HFF-Myc (cell line): ENCODE measurements around the gene BCOR.

Experiments
- DNase-seq: peaks from one replicate; pipeline ENCODE4 v3.0.0-alpha.2; 2011; ENCODE audit warnings: low read depth; ENCODE audit errors: extremely low read depth
- H3K4me3 ChIP-seq: replicated peaks from 2 replicates; pipeline ENCODE4 v1.5.1; 2011; ENCODE audit warnings: low read depth, mild to moderate bottlenecking, control low read depth, low read length
- TF ChIP-seq, protein P1 (sequence below): IDR thresholded peaks from 2 replicates; pipeline ENCODE4 v1.5.1; 2012; ENCODE audit warnings: mild to moderate bottlenecking, low read depth, low read length, control low read depth; ENCODE audit errors: missing control alignments

BCOR gene

DNA sequence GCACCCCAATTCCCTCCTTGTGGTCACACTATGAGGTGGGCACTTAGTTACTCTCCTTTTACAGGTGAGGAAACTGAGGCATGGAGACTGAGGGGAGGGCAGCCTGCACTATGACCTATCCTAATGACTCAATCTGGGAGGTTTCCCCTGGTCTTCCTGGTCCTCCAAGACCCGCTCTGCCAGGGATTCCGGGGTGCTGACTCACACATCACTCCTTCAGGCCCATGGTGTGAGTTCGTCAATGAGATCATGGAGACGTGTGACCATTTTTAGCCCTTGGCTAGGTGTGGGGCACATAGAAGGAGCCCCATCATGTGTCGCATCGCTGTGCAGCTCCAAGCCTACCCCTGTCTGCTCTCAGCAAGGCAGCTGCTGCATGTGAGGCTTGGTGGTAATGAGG, 32.4 kb upstream of the BCOR start:
- TF ChIP-seq, protein P1, sequence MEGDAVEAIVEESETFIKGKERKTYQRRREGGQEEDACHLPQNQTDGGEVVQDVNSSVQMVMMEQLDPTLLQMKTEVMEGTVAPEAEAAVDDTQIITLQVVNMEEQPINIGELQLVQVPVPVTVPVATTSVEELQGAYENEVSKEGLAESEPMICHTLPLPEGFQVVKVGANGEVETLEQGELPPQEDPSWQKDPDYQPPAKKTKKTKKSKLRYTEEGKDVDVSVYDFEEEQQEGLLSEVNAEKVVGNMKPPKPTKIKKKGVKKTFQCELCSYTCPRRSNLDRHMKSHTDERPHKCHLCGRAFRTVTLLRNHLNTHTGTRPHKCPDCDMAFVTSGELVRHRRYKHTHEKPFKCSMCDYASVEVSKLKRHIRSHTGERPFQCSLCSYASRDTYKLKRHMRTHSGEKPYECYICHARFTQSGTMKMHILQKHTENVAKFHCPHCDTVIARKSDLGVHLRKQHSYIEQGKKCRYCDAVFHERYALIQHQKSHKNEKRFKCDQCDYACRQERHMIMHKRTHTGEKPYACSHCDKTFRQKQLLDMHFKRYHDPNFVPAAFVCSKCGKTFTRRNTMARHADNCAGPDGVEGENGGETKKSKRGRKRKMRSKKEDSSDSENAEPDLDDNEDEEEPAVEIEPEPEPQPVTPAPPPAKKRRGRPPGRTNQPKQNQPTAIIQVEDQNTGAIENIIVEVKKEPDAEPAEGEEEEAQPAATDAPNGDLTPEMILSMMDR: no peak
- no peak overlapping the region for H3K4me3 ChIP-seq
- DNase-seq: no peak

DNA sequence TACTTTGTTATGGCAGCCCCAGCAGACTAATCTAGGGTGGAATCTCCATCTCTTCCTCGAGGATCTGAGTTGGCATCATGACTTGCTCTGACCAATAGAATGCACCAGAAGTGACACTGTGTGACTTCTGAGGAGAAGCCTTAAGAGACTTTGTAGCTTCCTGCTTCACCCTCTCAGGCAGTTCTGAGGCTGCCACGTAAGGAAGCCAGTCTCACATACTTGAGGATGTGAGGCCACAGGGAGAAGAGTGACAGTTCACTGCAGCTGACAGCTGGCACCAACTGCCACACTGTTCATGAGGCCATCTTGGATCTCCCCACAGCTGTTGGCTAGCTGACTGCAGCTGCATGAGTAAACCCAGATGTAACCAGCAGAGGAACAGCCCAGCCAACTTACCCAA, 29.3 kb upstream of the BCOR start:
- H3K4me3 ChIP-seq: no peak overlapping the region
- TF ChIP-seq, protein P1: no peak
- DNase-seq: no peak

DNA sequence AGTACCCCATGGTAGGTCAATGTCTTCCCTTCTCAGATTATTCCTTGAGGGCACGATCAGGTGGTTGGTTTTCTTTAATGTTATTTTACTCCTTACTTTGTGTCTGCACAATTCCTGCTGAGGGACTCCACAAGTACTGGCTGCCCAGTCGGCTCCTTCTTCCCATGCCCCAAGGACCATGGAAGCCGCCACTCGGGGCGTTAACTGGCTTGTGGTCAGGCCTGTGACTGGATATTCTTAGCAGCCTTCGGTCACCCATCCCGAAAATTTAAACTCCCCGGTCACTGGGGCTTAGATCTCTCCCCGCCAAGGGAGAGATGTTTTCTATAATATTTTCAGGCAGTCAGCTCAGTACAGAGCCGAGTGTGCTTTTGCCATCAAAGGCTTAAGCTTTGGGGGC, 24.7 kb upstream of the BCOR start:
- DNase-seq: no peak
- TF ChIP-seq, protein P1: no peak
- H3K4me3 ChIP-seq: no peak overlapping the region

DNA sequence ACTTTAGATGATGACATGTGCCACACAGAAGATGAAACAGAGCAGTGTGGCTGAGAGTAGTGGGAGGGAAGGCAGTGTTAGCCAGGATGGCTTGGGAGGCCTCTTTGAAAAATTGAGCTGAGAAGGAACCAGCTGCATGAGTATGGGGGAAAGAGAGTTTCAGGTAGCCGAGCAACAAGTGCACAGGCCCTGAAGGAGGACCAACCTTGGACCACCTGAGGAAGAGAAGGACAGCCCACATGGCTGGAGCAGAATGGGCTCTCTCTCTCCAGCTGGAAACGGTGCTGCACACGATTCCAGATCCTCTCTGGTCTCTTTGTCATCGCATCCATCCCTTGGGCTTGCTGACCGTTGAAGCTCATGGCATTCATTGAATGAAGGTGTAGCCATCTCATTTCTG, 23.9 kb upstream of the BCOR start:
- no peak overlapping the region for H3K4me3 ChIP-seq
- TF ChIP-seq, protein P1: no peak
- DNase-seq: no peak

DNA sequence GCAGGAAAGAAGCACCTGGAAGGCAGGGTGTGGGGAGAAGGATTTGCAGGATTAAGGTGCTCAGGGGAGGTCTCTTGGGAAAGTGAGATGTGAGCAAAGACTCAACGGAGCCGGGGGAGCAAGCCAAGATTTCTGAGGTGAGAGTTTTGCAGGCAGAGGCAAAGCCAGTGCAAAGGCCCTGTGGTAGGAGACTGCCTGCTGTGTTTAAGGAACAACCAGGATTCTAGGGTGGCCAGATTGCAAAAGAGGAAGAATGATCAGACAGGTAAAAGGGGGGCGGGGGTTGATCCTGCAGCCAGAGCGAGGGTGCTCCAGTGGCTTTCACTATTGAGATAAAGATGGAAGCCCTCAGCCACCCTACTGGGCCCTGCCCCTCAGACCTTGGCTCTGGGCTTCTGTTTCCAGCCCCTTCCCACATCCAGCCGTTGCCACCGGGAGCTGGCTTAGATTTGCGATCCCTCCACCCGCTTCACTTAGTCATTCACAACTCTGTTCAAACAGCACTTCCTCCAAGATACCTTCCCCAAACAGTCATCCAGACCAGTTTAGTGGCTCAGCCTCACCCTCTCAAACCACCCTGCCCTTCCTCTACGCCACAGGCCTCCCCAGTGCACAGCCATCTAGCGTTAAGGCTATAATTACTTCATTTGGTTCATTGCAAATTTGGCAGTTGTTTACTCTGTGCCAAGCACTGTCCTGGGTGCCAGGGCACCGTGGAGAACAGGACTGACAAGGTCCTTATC, 23.3 kb upstream of the BCOR start:
- TF ChIP-seq, protein P1: no peak
- H3K4me3 ChIP-seq: no peak overlapping the region
- DNase-seq: no peak

DNA sequence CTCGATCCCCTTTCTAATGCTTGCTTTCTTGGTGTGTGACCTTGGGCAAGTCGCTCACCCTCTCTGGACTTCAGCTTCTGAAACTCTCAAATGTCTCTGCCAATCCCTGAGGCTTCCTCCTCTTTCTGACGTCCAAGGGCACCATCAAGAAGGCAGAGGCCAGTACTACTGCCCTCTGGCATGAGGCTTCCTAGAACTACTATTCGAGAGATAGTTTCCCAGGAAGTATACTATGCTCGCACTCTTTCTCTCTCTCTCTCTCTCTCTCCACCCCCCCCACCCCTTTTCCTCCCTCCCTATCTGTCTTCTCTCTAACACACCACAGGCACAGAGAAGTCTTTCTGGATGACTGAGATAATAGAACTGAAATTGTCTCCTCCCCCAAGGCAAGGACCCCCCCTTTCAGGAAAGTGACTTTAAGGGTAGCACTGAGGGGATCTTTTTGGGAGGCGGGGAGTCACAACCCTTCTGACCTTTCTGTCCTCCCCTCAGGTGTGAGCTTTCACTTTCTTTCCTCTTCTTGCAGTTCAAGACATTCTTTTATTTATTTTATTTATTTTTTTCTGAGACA, 20.0 kb upstream of the BCOR start:
- TF ChIP-seq, protein P1: no peak
- no peak for DNase-seq
- no peak overlapping the region for H3K4me3 ChIP-seq
